ENCODE measurements around the gene MAPK12.

The MAPK12 gene

DNA sequence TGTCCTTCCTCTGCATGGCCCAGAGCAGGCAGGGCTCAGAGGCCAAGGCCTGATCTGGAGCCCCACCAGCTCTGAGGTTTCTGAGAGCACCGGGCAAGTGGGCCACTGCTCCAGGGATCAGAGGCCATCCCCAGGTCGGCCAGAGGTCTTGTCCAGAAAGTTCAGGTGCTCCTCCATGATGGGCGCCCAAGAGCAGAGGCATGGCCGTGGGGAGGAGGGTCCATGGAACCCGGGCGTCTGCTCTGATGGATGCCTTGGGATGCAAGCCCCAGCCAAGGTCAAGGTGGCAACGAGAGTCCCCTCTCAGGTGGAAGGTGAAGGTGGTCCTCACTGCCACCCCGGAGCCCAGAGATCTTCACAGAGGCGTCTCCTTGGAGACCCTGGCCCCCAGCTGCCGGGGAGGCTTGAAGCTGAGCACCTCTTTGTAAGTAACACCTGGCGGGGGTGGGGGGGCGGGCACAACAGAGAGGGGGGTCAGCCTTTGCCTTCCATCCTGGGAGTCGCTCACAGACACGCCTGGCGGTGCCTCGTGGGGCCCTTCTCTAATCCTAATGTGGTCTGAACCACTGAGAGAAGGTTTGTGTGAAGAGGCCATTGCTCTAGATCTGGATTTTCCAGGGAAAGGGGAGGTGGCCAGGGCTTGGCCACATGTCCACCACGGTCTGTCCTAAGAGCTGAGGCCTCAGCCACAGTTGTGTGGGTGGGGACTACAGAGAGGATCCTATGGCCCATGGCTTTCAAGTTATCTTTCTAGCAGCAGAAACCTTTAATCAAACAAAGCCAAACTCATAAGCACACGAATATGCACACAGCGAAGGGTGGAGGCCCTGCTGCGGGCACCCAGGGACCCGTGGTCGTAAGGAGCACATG lies 8.2 kb downstream of the MAPK12 start:
- in situ Hi-C loops (cut with MboI; ENCODE audit: low sequenced_read_pairs), result no loop called here

DNA sequence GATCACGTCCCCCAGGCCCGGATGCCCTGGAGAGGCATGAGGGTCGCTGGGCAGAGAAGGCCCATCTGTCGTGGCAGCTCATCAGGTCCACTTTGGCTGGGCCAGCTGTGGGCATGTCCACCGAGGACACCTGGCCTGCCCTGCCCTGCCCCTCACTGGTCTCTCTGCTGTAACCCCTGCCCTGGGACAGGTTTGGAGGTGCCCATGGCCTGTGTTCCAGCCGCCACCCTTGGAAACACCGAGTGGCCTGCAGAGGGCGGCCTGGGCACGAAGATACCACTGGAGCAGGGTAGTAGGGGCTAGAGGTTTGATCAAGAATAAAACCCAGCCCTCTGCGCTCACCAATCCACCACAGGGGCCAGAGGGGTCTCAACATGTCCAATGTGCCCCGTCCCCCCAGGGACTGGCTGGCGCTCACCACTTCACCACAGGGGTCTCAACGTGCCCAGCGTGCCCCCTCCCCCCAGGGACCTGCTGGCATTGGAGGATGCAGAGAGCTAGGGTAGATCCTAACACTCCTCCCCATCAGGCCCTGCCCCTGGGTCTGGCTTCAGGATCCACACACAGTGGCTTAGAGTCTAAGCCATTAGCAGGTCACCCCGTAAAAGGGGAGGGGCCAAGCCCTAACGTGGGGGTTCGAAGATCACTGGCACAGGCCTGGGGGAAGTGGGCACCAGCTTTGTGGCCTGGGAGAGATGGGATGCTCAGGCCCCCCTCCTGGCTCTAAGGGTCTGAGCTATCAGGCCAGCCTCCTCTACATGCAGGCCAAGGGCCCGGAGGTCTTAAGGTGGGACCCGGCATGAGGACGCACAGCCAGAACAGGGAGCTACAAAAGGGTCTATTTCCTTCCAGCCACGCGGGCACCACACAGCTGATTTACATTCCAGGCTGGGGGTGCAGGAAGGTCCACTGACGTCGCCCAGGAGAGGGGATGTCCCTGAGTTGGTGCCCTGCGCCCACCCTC lies 9.1 kb downstream of the MAPK12 start:
- in situ Hi-C loops (cut with MboI; ENCODE audit: low sequenced_read_pairs), result no loop called here

DNA sequence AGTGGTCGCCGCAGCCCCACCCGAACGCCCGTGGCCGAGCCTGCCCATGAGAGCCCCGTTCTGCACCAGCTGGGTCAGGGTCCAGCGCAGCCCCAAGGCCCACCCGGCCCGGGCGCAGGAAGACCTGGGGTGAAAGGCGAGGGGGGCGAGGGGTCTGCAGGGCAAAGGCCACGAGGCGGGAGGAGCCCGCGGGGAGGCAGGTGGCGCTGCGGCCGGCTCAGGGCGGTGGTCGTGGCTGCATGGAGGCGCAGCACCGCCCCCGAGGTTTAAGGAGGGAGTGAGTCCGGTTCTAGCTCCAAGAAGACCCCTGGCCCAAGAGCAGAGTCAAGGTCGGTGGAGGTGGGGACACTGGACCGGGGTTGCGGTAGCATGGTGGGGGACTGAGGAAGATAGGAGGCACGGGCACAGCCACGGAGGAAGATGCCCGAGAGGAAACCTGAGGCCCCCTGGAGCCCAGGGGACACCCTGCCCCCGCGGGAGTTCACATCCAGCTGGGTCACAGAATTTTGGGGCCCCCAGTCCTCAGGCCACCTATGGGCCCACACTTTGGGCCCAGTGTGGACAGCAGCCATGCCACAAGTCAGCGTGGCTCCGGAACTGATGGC lies 9.9 kb downstream of the MAPK12 start:
- in situ Hi-C loops (cut with MboI; ENCODE audit: low sequenced_read_pairs), result no loop called here

DNA sequence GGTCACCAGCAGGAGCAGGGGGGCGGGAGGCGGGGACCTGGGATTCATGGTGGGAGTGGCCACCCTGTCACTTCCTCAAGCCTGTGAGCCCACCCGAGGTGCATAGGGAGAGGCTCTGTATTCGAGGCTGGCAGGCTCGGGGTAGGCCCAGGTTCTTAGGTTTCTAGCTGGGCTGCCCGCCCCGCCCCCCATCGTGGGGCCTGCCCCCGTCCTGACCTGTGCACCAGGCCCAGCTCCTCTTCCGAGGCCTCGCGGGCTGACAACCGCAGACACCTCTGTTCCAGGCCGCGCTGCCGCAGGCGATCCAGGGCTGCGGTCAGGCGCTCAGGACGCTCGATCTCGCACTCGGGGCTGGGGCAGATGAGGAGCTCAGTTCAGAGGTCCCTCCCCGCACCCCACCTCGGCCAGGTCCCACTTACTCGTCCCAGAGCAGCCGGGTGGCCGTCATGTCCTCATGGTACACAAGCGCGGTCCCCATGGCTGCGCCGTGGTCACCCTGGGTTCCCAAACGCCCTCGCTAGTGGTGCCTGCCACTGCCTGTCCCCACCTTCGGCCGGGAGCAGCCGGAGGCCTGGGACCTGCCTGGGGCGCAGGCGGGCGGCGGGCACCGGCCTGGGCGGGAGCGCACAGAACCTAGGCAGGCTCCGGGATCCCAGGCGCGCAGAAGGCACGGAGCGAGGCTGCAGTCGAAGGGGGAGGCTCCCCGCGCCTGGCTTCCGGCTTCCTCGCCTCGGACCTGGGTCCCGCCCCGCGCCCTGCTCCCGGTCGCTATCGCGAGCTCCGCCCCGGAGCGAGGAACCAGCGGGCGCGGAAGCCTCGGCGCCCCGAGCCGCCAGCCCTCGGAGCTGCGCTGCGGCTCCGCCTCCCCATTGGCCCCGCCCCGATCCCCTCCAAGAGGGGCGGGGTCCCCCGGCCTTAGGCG lies 10.7 kb downstream of the MAPK12 start, which contains the start of gene HDAC10:
Gene HDAC10 (minus strand): TSS at position 711 of the 922 bp plus-strand sequence. CDS start 233 bp downstream, at position 478.
- in situ Hi-C loops (cut with MboI; ENCODE audit: low sequenced_read_pairs), result no loop called here

DNA sequence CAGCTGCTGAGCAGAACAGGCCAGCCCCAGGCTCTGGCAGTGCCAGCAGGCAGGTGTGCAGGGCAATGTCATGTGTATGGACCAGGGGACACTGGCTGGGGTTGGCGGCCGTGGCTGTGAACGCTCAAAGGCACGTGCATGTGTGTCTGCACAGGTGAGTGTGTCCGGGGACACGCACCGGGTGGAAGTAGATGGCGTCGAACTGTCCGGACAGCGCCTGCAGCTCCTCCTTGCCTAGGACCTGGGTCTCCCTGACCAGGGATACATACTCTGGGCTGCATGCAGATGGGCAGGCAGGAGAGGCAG lies 11.3 kb downstream of the MAPK12 start:
- in situ Hi-C loops (cut with MboI; ENCODE audit: low sequenced_read_pairs), result no loop called here

DNA sequence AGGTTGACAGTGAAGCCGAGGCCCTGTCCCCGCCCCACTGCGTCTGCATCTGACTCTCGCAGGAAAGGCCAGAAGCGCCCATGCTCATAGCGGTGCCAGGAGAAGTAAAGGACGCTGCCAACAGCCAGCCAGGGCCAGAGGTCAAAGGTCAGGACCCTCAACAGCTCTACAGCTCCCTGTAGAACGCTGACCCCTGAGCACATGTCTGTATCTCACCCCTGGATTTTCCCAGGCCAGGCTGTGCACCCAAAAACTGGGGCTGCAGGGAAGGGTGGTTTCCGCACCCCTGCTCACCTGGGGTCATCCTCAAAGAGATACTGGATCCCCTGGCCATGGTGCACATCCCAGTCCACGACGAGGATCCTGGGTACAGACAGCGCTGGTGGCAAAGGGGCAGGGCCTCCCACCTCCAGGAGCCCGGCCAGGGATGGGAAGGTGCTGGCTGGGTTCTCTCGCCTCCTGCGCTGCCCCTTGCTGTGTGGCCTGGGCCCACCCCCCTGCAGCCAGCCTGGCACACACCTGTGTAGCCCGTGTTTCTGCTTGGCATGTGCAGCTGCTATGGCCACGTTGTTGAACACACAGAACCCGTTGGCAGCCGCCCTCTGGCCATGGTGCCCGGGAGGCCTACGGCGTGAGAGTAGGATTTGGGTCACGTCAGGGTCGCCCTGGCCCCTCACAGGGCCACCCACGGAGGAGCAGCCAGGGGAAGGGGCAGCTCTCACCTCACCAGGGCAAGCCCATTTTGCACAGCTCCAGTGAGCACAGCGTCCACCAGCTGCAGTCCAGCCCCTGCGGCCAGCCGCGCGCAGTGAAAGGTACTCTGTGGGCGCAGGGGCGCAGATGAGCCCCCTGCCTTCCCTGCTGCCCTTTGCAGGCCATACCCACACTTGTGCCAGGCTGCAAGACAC lies 11.9 kb downstream of the MAPK12 start:
- in situ Hi-C loops (cut with MboI; ENCODE audit: low sequenced_read_pairs), result no loop called here

DNA sequence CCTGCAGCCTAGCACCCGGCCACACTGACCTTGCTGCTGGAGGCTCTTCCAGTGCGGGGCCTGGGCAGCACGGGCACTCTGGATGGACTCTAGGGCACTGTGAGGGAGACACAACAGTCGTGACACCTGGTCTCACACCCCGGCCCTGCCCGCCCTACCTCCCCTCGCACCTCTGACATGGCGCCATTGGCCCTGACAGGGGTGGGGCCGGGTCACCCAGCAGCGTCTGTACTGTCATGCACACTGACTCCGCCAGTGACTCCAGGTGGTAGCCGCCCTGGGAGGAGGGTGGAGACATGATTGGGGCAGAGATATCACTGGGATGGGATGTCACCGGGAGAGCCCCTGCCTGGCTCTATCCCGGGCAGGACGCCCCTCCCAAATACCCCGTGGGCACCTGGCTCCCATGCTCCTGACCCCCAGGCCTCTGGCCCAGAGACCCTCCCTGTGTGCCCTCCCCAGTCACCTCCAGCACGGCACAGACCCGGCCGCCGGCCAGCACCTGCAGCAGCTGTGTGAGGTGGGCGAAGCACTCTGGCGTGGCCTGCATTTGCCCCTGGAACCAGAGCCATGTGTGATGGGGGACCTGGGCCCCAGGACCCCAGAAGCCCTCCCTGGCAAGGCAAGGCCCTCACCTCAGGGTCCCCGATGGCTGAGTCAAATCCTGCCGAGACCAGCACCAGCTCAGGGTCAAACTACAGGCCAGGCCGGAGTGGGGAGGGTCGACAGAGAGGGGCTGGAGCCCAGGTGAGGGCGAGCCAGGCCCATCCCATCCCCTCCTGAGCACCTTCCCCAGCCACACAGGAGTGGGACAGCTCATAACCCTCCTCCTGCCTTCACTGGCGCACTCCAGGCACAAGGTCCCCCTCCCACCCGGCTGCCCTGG lies 13.0 kb downstream of the MAPK12 start:
- in situ Hi-C loops (cut with MboI; ENCODE audit: low sequenced_read_pairs), result no loop called here

DNA sequence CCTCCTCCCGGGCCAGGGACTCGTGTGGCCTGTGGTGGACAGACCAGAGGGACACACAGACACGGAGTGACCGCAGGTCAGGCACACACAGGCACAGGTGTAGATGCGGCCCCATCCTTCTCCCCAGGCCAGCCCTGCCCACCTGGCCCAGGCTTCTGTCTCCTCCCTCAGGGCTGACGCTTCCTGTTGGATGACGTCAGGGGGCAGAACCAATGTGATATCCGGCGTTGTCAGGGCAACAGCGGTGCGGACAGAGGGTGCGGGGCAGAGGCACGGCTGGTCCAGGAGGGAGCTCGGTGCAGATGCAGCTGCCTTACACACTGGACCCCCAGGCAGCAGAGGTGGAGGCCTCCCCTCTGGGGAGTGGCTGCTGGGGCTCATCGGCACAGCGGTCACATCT lies 13.7 kb downstream of the MAPK12 start:
- in situ Hi-C loops (cut with MboI; ENCODE audit: low sequenced_read_pairs), result no loop called here

DNA sequence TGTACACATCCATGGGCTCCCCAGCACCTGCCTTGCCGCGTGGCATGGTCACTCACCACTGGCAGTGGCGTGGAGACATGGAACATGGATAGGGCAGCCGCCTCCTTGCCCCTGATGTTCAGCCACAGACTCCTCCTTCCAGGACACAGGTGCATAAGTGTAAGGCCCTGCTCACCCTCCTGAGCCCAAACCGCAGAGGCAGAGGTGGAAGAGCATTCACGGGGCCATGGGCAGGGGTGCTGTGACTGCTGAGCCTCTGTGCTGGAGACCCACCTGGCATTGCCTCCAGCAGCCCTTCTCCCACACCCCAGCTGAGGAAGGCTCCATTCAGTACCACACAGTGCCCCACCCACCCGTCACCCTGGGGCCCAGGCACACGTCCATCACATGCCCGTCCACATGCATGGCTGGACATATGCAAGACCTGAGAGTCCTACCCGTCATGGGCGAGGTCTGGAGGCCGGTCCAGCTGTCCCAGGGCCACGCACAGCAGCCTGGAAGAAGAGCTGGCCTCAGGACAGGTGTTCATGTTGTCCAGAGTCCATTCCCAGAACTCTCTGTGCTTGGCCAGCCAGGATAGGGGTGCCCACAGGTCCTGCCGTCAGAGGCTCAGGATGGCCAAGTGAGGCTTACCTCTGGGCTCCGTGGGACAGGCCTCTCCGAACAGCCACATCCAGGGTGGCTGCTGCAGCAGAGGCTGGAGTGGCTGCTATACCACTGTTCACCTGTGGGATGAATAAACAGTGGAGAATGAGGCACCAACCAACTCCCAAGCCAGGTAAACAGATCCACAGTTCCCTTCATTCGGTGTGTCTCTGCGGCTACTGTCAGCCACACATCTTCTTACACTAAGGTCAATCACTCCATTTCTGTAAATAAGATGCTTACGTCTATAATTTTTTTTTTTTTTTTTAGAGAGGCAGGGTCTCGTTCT lies 15.0 kb downstream of the MAPK12 start:
- in situ Hi-C loops (cut with MboI; ENCODE audit: low sequenced_read_pairs), result no loop called here

DNA sequence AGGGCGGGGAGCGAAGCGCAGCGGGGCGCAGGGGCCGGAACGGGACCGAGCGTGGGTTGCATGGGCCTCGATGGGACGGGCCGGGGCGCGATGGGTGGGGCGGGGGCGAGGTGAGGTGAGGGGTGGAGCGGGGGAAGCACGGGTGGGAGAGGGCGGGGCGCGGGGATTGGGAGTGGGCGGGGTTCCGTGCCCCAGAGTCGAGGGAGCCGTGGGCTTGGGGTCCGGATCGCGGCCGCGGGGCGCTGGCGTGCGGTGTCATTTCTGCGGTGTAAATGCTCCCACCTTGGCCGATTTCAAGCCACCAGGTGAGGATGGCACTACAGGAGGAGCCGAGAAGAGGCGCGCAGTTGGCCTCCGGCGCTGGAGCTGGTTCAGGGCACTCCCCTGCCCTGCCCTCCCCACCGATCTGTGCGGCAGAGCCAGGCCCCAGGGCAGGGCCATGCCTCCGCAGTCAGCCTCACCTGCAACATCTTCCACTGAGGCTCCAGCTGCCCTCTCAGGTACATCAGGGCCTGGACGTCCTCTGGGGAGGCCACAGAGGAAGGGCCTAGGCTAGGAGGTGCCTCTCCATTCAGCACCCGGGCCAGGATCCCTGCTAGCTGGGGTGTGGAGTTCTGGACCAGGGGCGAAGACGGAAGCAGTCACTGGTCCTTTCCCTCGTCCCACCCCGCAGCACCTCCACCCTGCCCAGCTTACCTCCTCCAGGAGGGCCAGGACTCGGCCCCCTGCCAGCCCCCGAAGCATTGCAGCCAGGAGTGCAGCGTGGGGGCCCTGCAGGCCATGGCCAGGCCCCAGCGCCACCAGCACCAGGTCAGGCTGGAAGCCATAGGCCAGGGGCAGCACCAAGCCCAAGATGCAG lies 16.0 kb downstream of the MAPK12 start:
- in situ Hi-C loops (cut with MboI; ENCODE audit: low sequenced_read_pairs), result no loop called here

DNA sequence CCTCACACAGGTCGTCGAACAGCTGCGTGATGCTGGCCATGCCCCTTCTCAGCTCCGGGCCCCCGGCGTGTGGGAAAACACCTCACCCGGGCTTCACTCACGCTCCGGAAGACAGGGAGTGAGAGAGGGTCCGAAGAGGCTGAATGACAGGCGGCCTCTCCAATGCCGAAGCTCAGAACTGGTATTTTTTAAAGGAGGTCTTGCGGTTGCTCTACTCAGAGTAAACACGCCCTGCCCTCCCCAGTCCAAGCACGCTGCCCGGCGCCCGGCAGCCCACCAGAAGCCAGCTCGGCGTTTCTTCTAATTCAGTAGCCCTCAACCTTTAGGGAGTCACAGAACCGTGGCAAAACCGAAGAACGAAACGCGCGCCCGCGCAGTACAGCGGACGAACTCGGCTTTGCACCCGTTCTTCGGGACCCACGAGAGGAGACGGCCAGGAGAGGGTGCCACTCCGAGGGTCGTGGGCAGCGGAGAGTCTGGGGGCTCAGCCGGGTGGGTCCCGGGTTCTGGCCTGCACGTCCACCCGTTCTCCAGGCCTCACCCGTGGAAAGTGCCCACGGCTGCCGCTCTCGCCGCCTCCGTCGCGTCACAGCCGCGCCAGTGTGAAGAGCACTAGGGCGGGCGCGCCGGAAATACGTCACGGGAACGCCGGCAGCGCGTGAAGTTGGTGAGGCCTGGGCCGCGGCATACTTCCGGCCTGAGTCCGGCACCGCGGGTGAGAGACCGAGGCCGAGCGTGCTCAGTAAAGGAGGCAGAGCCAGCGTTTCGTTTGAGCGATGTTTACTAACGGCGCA lies 16.9 kb downstream of the MAPK12 start, which contains the start of gene TUBGCP6:
Gene TUBGCP6 (minus strand): TSS at position 604 of the 794 bp plus-strand sequence. CDS start 564 bp downstream, at position 40.
- in situ Hi-C loops (cut with MboI; ENCODE audit: low sequenced_read_pairs), result no loop called here

DNA sequence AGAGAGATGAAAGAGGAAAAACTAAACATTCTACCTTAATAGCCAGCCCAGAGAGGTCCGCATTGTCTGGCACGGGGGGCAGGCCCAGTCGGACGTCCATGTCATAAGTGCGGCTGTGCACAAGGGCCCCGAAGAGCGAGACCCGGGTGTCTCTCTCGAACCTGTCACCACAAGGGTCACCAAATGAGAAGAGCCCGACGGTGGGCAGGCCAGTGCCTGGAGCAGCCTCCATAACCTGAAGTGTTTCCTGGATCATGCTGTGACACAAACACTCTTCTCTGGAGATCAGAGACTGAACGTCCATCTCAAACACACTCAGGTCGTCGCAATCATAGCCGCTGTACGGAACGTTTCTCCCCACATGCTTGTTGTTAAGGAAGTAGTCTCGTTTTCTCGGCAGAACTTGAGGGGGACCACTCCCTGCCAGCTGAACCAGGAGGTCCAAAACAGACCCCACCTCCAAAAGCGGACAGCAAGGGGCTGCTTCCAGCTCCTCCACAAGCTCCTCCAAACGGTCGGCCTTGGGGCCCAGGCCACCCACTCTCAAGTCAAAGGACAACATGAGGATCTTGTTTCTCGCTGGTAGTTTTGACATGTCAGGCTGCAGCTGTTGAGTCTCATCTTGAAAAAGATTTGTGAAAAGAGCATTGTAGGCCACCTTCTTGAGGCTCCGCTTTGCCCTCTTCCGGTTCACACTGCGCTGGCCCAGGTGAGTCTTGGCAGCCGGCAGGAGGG lies 17.6 kb downstream of the MAPK12 start:
- in situ Hi-C loops (cut with MboI; ENCODE audit: low sequenced_read_pairs), result no loop called here

DNA sequence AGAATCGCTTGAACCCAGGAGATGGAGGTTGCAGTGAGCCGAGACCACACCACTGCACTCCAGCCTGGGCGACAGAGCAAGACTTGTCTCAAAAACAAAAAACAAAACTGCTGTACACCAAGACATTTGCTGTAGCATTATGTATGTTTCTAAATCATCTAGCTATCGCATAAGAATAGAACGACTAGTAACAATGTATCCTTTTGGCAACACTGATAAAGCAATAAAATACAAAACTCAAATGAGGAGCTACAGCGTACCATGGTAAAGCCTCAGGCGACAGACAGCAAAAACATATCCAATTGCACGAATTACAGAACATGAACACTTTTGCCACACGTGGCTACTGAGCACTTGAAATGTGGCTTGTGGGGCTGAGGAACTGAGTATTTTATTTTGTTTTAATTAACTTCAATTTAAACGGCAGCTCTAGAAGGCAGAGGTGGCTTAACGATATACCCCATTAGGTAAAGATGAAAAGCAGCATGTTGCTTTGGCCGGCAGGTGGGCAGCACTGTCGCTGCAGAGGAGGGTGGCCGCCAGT lies 19.0 kb downstream of the MAPK12 start:
- in situ Hi-C loops (cut with MboI; ENCODE audit: low sequenced_read_pairs), result no loop called here

DNA sequence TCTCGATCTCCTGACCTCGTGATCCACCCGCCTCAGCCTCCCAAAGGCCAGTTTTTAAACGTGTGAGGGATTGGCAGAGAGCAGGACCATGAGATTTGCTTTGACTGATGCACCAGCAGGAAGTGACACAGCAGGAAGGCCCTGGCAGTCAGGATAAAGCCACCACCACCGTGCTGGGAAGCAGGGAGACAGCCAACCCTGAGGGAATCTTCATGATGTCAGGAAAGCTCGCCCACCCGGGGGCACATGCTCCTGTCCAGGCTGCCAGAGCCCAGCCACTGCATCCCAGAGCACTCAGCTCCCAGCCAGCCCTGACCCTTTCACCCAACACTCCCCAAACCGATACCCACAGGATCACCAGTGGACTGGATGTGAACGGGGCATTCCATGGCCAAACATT lies 22.7 kb downstream of the MAPK12 start:
- in situ Hi-C loops (cut with MboI; ENCODE audit: low sequenced_read_pairs), result no loop called here

Data from hTERT RPE-1 (cell line).